Gastroesophageal sphincter (tissue), 3 donors: ENCODE data around the gene ATF6.

Source experiments
- CTCF ChIP-seq, 4 experiments: fragments of 200-600 bp in 2 of 4; fragments of 450-650 bp in 2 of 4; sonication (generic) in 1 of 4; IDR thresholded peaks; one replicate each; pipeline ENCODE4 v1.5.1; 2017 to 2019; ENCODE audit warnings: antibody characterized with exemption in 4 of 4, mild to moderate bottlenecking in 2 of 4, moderate library complexity in 2 of 4
- EP300 ChIP-seq: sonication (generic); formaldehyde crosslinking; IDR thresholded peaks from one replicate; pipeline ENCODE4 v1.6.1; 2017; ENCODE audit warnings: antibody characterized with exemption, mild to moderate bottlenecking
- POLR2A ChIP-seq, 2 donors: fragments of 450-650 bp; IDR thresholded peaks; one replicate each; pipeline ENCODE4 v1.6.1; 2017; ENCODE audit warnings: antibody characterized with exemption in 2 of 2, mild to moderate bottlenecking in 2 of 2, moderate library complexity in 1 of 2
- POLR2AphosphoS5 ChIP-seq: sonication (generic); formaldehyde crosslinking; IDR thresholded peaks from one replicate; pipeline ENCODE4 v1.6.1; 2017; ENCODE audit warnings: antibody characterized with exemption

- no peak for TF ChIP-seq POLR2A (IDR thresholded peaks at IDR 0.05)
- TF ChIP-seq CTCF (IDR thresholded peaks at IDR 0.05), result no peak
- no peak for TF ChIP-seq POLR2AphosphoS5
- TF ChIP-seq EP300, result no peak
Measured at GRCh38 chr1:161951646-161952045, 185.5 kb downstream of the ATF6 start.
